Inflammatory macrophage treated with lipopolysaccharide for 1 hour (primary cell): ENCODE measurements around the gene NCR2.

ENCODE experiments used
- DNase-seq, 2 donors: peaks; one replicate each; pipeline ENCODE4 v3.0.0-alpha.2; 2020 to 2022

NCR2 gene

GRCh38 chr6:41331401-41332150 is 3.8 kb upstream of the NCR2 start:
- no peak for DNase-seq

- no peak for DNase-seq
Measured at GRCh38 chr6:41332241-41332640, 3.2 kb upstream of the NCR2 start.

- no peak for DNase-seq
Measured at GRCh38 chr6:41332842-41333736, 2.3 kb upstream of the NCR2 start.

DNA sequence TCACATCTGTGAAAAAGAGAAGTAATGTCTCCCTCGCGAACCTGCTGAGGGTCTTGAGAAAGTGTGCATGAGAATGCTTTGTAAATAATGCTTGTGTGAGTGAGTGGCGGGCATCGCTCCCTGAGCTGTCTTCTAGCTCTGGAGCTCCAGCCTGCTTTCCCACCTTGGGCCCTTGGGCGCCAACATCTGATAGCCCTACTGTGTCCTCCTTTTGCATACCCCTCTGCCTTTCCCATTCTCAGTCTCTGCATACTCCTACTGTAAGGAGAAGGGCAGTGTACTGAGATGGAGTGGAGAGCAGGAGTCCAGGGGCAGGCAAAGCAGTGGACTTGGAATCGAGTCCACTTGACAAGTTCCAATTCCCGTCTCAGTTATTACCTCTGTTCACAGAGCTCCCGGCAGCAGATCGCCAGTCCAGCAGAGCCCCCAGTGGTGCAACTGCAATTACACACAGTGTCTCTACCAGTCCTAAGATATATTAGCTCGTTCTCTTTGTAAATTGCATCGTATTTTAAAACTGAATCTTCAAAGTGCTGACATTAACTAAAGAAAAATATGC is 847 bp upstream of the NCR2 start:
- DNase-seq: no peak

DNA sequence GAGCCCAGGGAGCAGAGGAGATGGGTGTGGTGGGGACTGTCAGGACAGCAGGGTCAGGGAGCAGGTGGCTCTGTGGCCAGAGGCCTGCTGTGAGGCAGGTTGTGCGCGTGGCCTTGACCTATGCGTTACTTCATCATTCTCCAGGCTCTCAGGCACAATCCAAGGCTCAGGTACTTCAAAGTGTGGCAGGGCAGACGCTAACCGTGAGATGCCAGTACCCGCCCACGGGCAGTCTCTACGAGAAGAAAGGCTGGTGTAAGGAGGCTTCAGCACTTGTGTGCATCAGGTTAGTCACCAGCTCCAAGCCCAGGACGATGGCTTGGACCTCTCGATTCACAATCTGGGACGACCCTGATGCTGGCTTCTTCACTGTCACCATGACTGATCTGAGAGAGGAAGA is 535 bp downstream of the NCR2 start:
- DNase-seq: no peak

- DNase-seq: no peak
Measured at GRCh38 chr6:41336824-41337223, 1.4 kb downstream of the NCR2 start.

- DNase-seq: no peak
Measured at GRCh38 chr6:41337709-41338108, 2.3 kb downstream of the NCR2 start.

DNA sequence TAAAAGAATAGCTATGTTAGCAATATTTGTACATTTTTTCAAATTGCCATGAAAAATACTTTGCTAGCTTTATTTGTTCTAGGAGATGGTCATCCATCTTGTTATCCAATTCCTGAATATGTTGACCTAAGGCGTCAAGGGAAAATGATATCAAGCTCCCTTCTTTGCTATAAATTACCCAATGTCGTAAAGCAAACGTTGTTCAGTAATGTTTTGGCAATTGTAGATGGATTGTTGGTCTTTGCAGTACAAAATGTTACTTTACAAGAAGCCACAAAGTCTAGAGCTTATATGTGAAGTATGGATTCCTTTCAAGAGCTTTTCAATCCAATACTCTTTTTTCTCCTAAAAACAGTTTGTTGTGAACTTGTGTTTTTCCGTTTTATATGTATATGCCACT is 3.3 kb downstream of the NCR2 start:
- no peak for DNase-seq

- DNase-seq: no peak
Measured at GRCh38 chr6:41341580-41341979, 6.2 kb downstream of the NCR2 start.

DNA sequence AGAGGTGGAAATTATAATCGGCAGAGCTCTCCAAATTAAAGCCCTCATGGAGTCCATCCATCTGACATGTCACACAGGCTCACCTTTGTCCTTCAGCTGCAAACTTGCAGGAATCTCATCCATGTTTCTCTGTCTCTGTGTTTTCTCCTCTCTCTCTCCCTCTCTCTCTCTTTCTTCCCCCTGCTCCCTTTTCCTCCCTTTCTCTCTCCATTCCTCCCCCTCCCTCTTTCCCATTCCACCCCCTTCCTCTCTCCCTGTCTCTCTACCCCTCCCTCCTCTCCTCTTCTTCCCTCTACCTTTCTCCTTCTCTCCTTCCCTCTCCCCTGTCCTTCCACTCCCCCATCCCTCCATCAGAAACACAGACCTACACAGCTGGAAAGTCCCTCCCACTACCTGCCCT is 6.8 kb downstream of the NCR2 start:
- no peak for DNase-seq

GRCh38 chr6:41343641-41344187 is 8.3 kb downstream of the NCR2 start:
- no peak for DNase-seq

GRCh38 chr6:41344876-41345275 is 9.5 kb downstream of the NCR2 start:
- no peak for DNase-seq

- DNase-seq: no peak
Measured at GRCh38 chr6:41345901-41346300, 10.5 kb downstream of the NCR2 start.

DNA sequence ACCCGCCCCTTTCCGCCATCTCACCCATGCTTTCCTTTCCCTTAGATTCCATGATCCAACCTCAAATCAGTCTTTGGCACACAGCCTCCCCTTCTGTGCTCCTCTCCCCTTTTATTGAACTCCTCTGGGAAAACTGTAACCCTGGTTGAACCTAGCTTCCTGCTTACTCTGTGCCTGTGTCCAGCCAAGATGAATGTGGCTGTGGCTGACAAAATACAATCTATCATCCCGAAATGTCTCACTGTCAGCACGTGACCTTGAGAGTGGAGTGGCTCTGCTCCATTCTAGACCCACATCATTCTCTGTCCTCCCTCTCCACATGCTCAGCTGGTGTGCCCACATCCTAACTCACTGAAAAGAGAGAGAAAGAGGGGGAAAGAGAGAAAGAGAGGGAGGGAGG is 11.0 kb downstream of the NCR2 start:
- DNase-seq: no peak

GRCh38 chr6:41347378-41348050 is 12.1 kb downstream of the NCR2 start:
- DNase-seq: peak; percentile 25 to 51

DNA sequence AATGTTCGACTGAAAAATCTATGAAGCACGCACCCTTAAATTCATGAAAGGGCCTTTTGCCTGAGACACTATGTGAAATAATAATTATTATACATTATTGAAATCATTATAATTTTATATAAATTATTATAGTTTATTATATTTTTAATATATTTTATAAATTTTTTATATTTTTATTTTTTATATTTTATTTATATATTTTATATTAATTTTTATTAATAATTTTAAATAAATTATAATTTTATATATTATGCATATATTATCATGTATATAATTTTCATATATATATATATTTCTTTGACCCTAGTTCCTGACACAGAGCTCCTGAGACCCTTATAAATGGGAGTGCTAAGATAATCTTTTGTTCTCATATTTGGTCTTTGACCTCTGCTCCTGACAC is 13.5 kb downstream of the NCR2 start:
- DNase-seq: no peak

- DNase-seq: no peak
Measured at GRCh38 chr6:41352396-41352795, 17.0 kb downstream of the NCR2 start.

DNA sequence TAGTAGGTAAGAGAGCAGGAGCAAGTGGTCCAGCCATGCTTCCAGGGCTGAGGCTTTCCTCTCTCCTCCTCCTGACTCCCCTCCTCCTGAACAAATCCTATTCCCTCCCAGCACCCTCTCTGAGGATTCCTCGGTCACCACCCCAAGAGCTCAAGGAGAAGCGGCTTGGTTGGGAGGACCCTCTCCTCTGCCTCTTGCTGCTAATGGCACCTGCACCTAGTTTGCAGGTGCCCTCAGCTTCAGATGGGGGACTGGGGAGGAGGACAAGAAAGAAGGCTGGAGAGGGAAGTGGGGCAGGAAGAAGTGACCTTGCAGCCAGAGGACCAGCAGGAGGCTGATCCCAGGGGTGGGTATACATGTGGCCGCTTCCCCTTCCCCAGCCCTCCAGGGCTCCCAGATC is 17.5 kb downstream of the NCR2 start:
- no peak for DNase-seq

GRCh38 chr6:41353333-41353732 is 17.9 kb downstream of the NCR2 start:
- DNase-seq: no peak

GRCh38 chr6:41355952-41356351 is 20.5 kb downstream of the NCR2 start:
- no peak for DNase-seq

GRCh38 chr6:41356825-41357224 is 21.4 kb downstream of the NCR2 start:
- DNase-seq: no peak

GRCh38 chr6:41358503-41358902 is 23.1 kb downstream of the NCR2 start:
- no peak for DNase-seq
